22Rv1 (cell line): ENCODE results near the gene PUS1.
A peak's percentile ranks its signal among the peaks of the same experiment; 100 is the strongest.
"Not testable (repeated sequence)": the region's sequence is repeated elsewhere in the genome, so short reads cannot be mapped to it uniquely, and the experiment has no call there.

Experiments
- H3K27ac ChIP-seq: fragments of 450-650 bp; 2 replicates; pipeline ENCODE4 v1.5.1; 2017
- CTCF ChIP-seq: fragments of 450-650 bp; IDR thresholded peaks from 2 replicates; pipeline ENCODE4 v1.5.1; 2017; ENCODE audit warnings: mild to moderate bottlenecking
- ZFX ChIP-seq: fragments of 450-650 bp; IDR thresholded peaks from 2 replicates; pipeline ENCODE4 v1.6.1; 2017; ENCODE audit warnings: antibody characterized with exemption, borderline replicate concordance

Gene PUS1

GRCh38 chr12:131928711-131929580 is at the start of gene PUS1:
TSS of gene PUS1 (plus strand) at chr12:131929276. CDS start at chr12:131929723, 447 bp downstream.
- peak within 1 kb of the TSS; percentile 77 for H3K27ac ChIP-seq
- no peak for TF ChIP-seq ZFX
- no peak for TF ChIP-seq CTCF

GRCh38 chr12:131882804-131883520 is 46.1 kb upstream of the PUS1 start:
- no peak overlapping the region for H3K27ac ChIP-seq
- TF ChIP-seq ZFX (no peak), CTCF (no peak)

- no peak overlapping the region for H3K27ac ChIP-seq
- TF ChIP-seq CTCF (no peak), ZFX (no peak)
These were observed 45.6 kb upstream of the PUS1 start for GRCh38 chr12:131883521-131883900.

GRCh38 chr12:131885076-131885475 is 44.0 kb upstream of the PUS1 start:
- H3K27ac ChIP-seq: not testable (repeated sequence)

GRCh38 chr12:131885543-131886057 is 43.5 kb upstream of the PUS1 start:
- no peak overlapping the region for H3K27ac ChIP-seq
- TF ChIP-seq ZFX (no peak), CTCF (no peak)

GRCh38 chr12:131891722-131892121 is 37.4 kb upstream of the PUS1 start:
- H3K27ac ChIP-seq: not testable (repeated sequence)

- H3K27ac ChIP-seq: no peak overlapping the region
- TF ChIP-seq ZFX: no peak
These were observed 36.1 kb upstream of the PUS1 start for GRCh38 chr12:131892711-131893604.

GRCh38 chr12:131893605-131894312 is 35.3 kb upstream of the PUS1 start:
- no peak overlapping the region for H3K27ac ChIP-seq
- TF ChIP-seq CTCF (no peak), ZFX (no peak)
